Loucy (cell line): ENCODE results near the gene FAM186B.

ENCODE experiments used
- CTCF ChIP-seq: fragments of 200-600 bp; sonication (generic); conservative IDR thresholded peaks from 2 replicates; pipeline ENCODE4 v1.5.1; 2014; ENCODE audit warnings: mild to moderate bottlenecking, antibody characterized with exemption, low read length
- EZH2phosphoT487 ChIP-seq: fragments of 200-600 bp; IDR thresholded peaks from 2 replicates; pipeline ENCODE4 v1.6.1; 2018; ENCODE audit warnings: antibody characterized with exemption, mild to moderate bottlenecking, moderate library complexity, borderline replicate concordance

GRCh38 chr12:49584591-49584990 lies 20.8 kb downstream of the FAM186B start:
- TF ChIP-seq CTCF: no peak
- TF ChIP-seq EZH2phosphoT487: no peak
